SK-N-SH (cell line): ENCODE measurements around the gene ADRA2A. TPM values are rescaled to one million over a fixed set of nuclear protein-coding genes. Genes with fewer than 3 reads are reported as not detected.

Source experiments
- CTCF ChIA-PET: fragments of 300-600, 350-600 bp; formaldehyde crosslinking; extraction: SDS; loops from one replicate; lab custom pipeline; 2021; lab: Yijun Ruan, JAX
- POLR2A ChIA-PET: fragments of 350-600 bp; sonication (Branson Sonifier 250); formaldehyde crosslinking; extraction: SDS; loops from one replicate; lab custom pipeline; 2020; ENCODE audit warnings: antibody characterized with exemption, inconsistent platforms; lab: Yijun Ruan, JAX
- DNase-seq: peaks from one replicate; pipeline ENCODE4 v3.0.0; 2012
- H2AFZ ChIP-seq: fragments of 200-600 bp; sonication (generic); 2 replicates; pipeline ENCODE4 v1.8.1; 2016; ENCODE audit warnings: antibody characterized with exemption, mild to moderate bottlenecking, low read depth
- H3F3A ChIP-seq: fragments of 200-600 bp; sonication (generic); replicated peaks from 2 replicates; pipeline ENCODE3; 2016; ENCODE audit warnings: antibody characterized with exemption, mild to moderate bottlenecking; ENCODE audit not compliant: insufficient read depth
- H3K27ac ChIP-seq, 2 experiments: fragments of 200-500 bp in 1 of 2; fragments of 200-600 bp in 1 of 2; sonication (Bioruptor generic) in 1 of 2; sonication (generic), shearing (Covaris generic) in 1 of 2; 2 replicates each; pipeline versions ENCODE4 v1.5.1 to v1.6.1; 2014 to 2016; ENCODE audit warnings: low read depth in 2 of 2, inconsistent platforms in 1 of 2, low read length in 1 of 2, mild to moderate bottlenecking in 1 of 2, mixed read lengths in 1 of 2
- H3K27me3 ChIP-seq: fragments of 200-600 bp; sonication (generic), shearing (Covaris generic); 2 replicates; pipeline ENCODE4 v1.6.1; 2016; ENCODE audit warnings: mixed run types; ENCODE audit not compliant: insufficient read depth
- H3K36me3 ChIP-seq, 2 experiments: fragments of 200-500 bp in 1 of 2; fragments of 200-600 bp in 1 of 2; sonication (Bioruptor generic) in 1 of 2; sonication (generic) in 1 of 2; replicated peaks in 1 of 2; 2 replicates each; pipeline versions ENCODE3 to v1.5.1; 2014 to 2016; ENCODE audit warnings: low read length in 1 of 2, mild to moderate bottlenecking in 1 of 2; ENCODE audit not compliant: insufficient read depth in 2 of 2, control insufficient read depth in 1 of 2
- H3K4me1 ChIP-seq, 2 experiments: fragments of 200-500 bp in 1 of 2; fragments of 200-600 bp in 1 of 2; sonication (Bioruptor generic) in 1 of 2; sonication (generic), shearing (Covaris generic) in 1 of 2; 2 replicates each; pipeline versions ENCODE4 v1.5.1 to v1.6.1; 2014 to 2016; ENCODE audit warnings: low read depth in 1 of 2, low read length in 1 of 2, mixed run types in 1 of 2; ENCODE audit not compliant: insufficient read depth in 2 of 2, control insufficient read depth in 1 of 2
- H3K4me2 ChIP-seq: fragments of 200-600 bp; sonication (generic), shearing (Covaris generic); 2 replicates; pipeline ENCODE4 v1.6.1; 2017; ENCODE audit warnings: mixed run types
- H3K4me3 ChIP-seq, 2 experiments: fragments of 200-500 bp in 1 of 2; fragments of 200-600 bp in 1 of 2; sonication (Bioruptor generic) in 1 of 2; sonication (generic), shearing (Covaris generic) in 1 of 2; 2 replicates each; pipeline versions ENCODE4 v1.5.1 to v1.8.1; 2014 to 2016; ENCODE audit warnings: low read depth in 2 of 2, inconsistent platforms in 1 of 2, low read length in 1 of 2, mild to moderate bottlenecking in 1 of 2, mixed read lengths in 1 of 2, moderate library complexity in 1 of 2
- H3K79me2 ChIP-seq: fragments of 200-600 bp; sonication (generic); 2 replicates; pipeline ENCODE4 v1.8.1; 2017; ENCODE audit warnings: mild to moderate bottlenecking; ENCODE audit not compliant: insufficient read depth
- H3K9ac ChIP-seq: fragments of 200-600 bp; sonication (generic); 2 replicates; pipeline ENCODE4 v1.6.1; 2017; ENCODE audit warnings: mixed run types
- H3K9me2 ChIP-seq: fragments of 200-600 bp; sonication (generic); 2 replicates; pipeline ENCODE4 v1.6.1; 2017; ENCODE audit warnings: mixed run types
- H3K9me3 ChIP-seq: fragments of 200-600 bp; sonication (generic); 2 replicates; pipeline ENCODE4 v1.6.1; 2017; ENCODE audit warnings: mixed run types, mild to moderate bottlenecking, moderate library complexity
- H4K20me1 ChIP-seq: fragments of 200-600 bp; sonication (generic); 2 replicates; pipeline ENCODE4 v1.6.1; 2017; ENCODE audit warnings: mild to moderate bottlenecking, mixed run types; ENCODE audit not compliant: insufficient read depth
- ELF1 ChIP-seq: IDR thresholded peaks from 2 replicates; pipeline ENCODE4 v1.4.0; 2012
- EZH2phosphoT487 ChIP-seq: fragments of 200-600 bp; sonication (generic); IDR thresholded peaks from 2 replicates; pipeline ENCODE4 v1.6.1; 2017; ENCODE audit warnings: low read depth, mixed run types, mild to moderate bottlenecking, antibody characterized with exemption, moderate library complexity, borderline replicate concordance
- FOSL2 ChIP-seq: IDR thresholded peaks from 2 replicates; pipeline ENCODE4 v1.4.0; 2012; ENCODE audit warnings: low read depth, mild to moderate bottlenecking, moderate library complexity, borderline replicate concordance
- FOXJ3 ChIP-seq: sonication (generic); formaldehyde crosslinking; IDR thresholded peaks from 2 replicates; pipeline ENCODE4 v1.5.1; 2020; ENCODE audit warnings: mild to moderate bottlenecking, missing genetic modification reagents
- FOXM1 ChIP-seq: IDR thresholded peaks from 2 replicates; pipeline ENCODE4 v1.4.0; 2012; ENCODE audit warnings: low read depth, mild to moderate bottlenecking
- GABPA ChIP-seq: IDR thresholded peaks from 2 replicates; pipeline ENCODE4 v1.4.0; 2012; ENCODE audit warnings: low read depth, mild to moderate bottlenecking
- GATA2 ChIP-seq: sonication (generic); formaldehyde crosslinking; IDR thresholded peaks from 2 replicates; pipeline ENCODE4 v1.5.0; 2020; ENCODE audit warnings: mild to moderate bottlenecking, missing genetic modification reagents
- IRF3 ChIP-seq: fragments of 150-350 bp; IDR thresholded peaks from 2 replicates; pipeline ENCODE4 v1.6.1; 2016; ENCODE audit warnings: mild to moderate bottlenecking, low read depth, low read length
- JUND ChIP-seq: IDR thresholded peaks from 2 replicates; pipeline ENCODE4 v1.4.0; 2012
- MEF2A ChIP-seq: IDR thresholded peaks from 2 replicates; pipeline ENCODE4 v1.4.0; 2012; ENCODE audit warnings: low read depth, borderline replicate concordance
- MXI1 ChIP-seq: IDR thresholded peaks from 2 replicates; pipeline ENCODE4 v1.6.1; 2012; ENCODE audit warnings: mild to moderate bottlenecking, low read depth, low read length, improper control_type of control experiment
- POLR2AphosphoS5 ChIP-seq: IDR thresholded peaks from 2 replicates; pipeline ENCODE4 v1.6.1; 2012; ENCODE audit warnings: low read depth, low read length
- RAD21 ChIP-seq: IDR thresholded peaks from 2 replicates; pipeline ENCODE4 v1.6.1; 2012; ENCODE audit warnings: mild to moderate bottlenecking, low read length
- RCOR1 ChIP-seq: fragments of 150-350 bp; IDR thresholded peaks from 2 replicates; pipeline ENCODE4 v1.6.1; 2017; ENCODE audit warnings: antibody characterized with exemption, low read length
- REST ChIP-seq: IDR thresholded peaks from 2 replicates; pipeline ENCODE4 v1.6.1; 2012; ENCODE audit warnings: mild to moderate bottlenecking, low read depth, low read length, moderate library complexity
- RFX5 ChIP-seq: IDR thresholded peaks from 2 replicates; pipeline ENCODE4 v1.6.1; 2012; ENCODE audit warnings: mild to moderate bottlenecking, improper control_type of control experiment, low read length
- SMC3 ChIP-seq: IDR thresholded peaks from 2 replicates; pipeline ENCODE4 v1.6.1; 2012; ENCODE audit warnings: low read depth, low read length, improper control_type of control experiment
- TEAD4 ChIP-seq: IDR thresholded peaks from 2 replicates; pipeline ENCODE4 v1.4.0; 2012; ENCODE audit warnings: mild to moderate bottlenecking, borderline replicate concordance; ENCODE audit not compliant: insufficient read depth
- ZBTB33 ChIP-seq: IDR thresholded peaks from 2 replicates; pipeline ENCODE4 v1.4.0; 2012; ENCODE audit warnings: low read depth, borderline replicate concordance
- WGBS: methylation state at CpG from one replicate; pipeline ENCODE4 v1.1.6; 2017; ENCODE audit warnings: low lambda C conversion rate; 5-methylcytosine and 5-hydroxymethylcytosine counted together
- polyA plus RNA-seq, 3 experiments: library from polyadenylated mRNA; depleted of rRNA; stranded (reverse); fragments of >200 nt; gene quantifications; 2 replicates each; pipeline ENCODE4 v1.2.3, GENCODE V29; 2012
- TF ChIP-seq, protein P1 (sequence below): IDR thresholded peaks from 2 replicates; pipeline ENCODE4 v1.4.0; 2012; ENCODE audit warnings: low read depth

The ADRA2A gene
- polyA plus RNA-seq, 1 of the 3 experiments (the other 2 are of a cell fraction): 0.02 TPM

DNA sequence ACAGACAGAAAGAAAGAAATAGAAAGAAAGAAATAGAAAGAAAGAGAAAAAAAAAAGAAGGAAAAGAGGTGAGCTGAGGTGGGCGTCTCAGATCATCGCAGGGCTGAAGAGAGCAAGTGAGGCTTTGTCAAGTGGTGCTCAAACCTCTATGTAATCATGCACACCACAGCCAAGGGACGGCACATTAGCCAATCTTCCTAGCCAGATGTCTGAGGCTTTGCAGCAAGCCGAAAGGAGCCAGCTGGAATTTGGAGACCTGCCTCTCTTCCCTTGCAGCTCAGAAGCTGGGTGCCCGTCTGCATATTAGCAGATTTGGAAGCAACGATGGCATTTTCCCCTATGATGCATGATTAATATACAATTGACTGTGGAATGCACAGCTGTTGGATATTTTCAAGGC, 52.5 kb downstream of the ADRA2A start:
- no peaks in the 10 kb centered on the region for H3K27me3 ChIP-seq
- CTCF ChIA-PET: interaction anchor here (1.0 to 2.3 kb wide), 3 partner anchors 30 to 469 kb away, joined by 3 to 10 read pairs (median 3); partner anchors contain the start of gene ADRA2A
- 57% methylated on average over 6 of the region's 6 CpGs for WGBS
- no peak overlapping the region for H3K9ac ChIP-seq
- no peaks in the 10 kb centered on the region for H3K9me3 ChIP-seq
- H2AFZ ChIP-seq: no peak overlapping the region
- no peak overlapping the region for H3K27ac ChIP-seq
- H3F3A ChIP-seq: no peaks in the 10 kb centered on the region
- TF ChIP-seq EZH2phosphoT487 (no peak), FOXM1 (no peak), POLR2AphosphoS5 (no peak), GABPA (no peak), GATA2 (CRISPR knock-in tag) (no peak), RFX5 (no peak), IRF3 (no peak), SMC3 (no peak), TEAD4 (no peak), FOSL2 (no peak), RCOR1 (no peak), MEF2A (no peak), ZBTB33 (no peak), ELF1 (no peak), RAD21 (no peak), JUND (no peak), FOXJ3 (CRISPR knock-in tag) (no peak), REST (no peak), MXI1 (no peak)
- TF ChIP-seq, protein P1, sequence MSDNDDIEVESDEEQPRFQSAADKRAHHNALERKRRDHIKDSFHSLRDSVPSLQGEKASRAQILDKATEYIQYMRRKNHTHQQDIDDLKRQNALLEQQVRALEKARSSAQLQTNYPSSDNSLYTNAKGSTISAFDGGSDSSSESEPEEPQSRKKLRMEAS: no peak
- no peak overlapping the region for H3K4me2 ChIP-seq
- no peaks in the 10 kb centered on the region for H3K36me3 ChIP-seq
- no peaks in the 10 kb centered on the region for H3K79me2 ChIP-seq
- peaks cover 0 to 12% of the 10 kb centered on the region in 2 experiments; a peak in 1 of 4 replicates for H3K4me1 ChIP-seq
- H4K20me1 ChIP-seq: no peaks in the 10 kb centered on the region
- H3K4me3 ChIP-seq: no peak overlapping the region
- H3K9me2 ChIP-seq: no peaks in the 10 kb centered on the region
- POLR2A ChIA-PET: no interaction called here
- DNase-seq: no peak
